ENCODE results near the gene SH3PXD2A. TPM values are rescaled to one million over a fixed set of nuclear protein-coding genes. Genes with fewer than 3 reads are reported as not detected.

The SH3PXD2A gene
- total RNA-seq, 1 experiment from 2014 or later, result 6.3 TPM

GRCh38 chr10:103726637-103727036 is 128.7 kb downstream of the SH3PXD2A start:
- Mint-ChIP-seq H3K27ac (ENCODE audit: unreplicated experiment) (no peak overlapping the region), H3K4me3 (ENCODE audit: unreplicated experiment) (no peak overlapping the region), H3K4me1 (ENCODE audit: low read depth, unreplicated experiment) (no peaks in the 10 kb centered on the region), H3K9me3 (ENCODE audit: unreplicated experiment) (no peaks in the 10 kb centered on the region), H3K36me3 (ENCODE audit: insufficient read depth, unreplicated experiment) (peaks cover 5% of the 10 kb centered on the region), H3K27me3 (ENCODE audit: insufficient read depth, unreplicated experiment) (no peaks in the 10 kb centered on the region)
- H3K36me3 ChIP-seq (ENCODE audit: control insufficient read depth, insufficient read depth, low read length), result no peaks in the 10 kb centered on the region; the same call in 1 of the 2 replicates
- intact Hi-C loops (cut with micrococcal nuclease; ENCODE audit: unreplicated experiment), result no loop called here
- H3K9me3 ChIP-seq, result no peaks in the 10 kb centered on the region
- BruUV-seq (replicated peaks), result no TSS peak
- no peak for TF ChIP-seq CTCF (IDR thresholded peaks at IDR 0.05; ENCODE audit: insufficient read depth in 1 of 2, low read depth in 1 of 2, low read length in 1 of 2, severe bottlenecking in 1 of 2, unreplicated experiment in 1 of 2)
- no peak overlapping the region for H3K4me3 ChIP-seq (ENCODE audit: low read depth, low read length)
- no peaks in the 10 kb centered on the region for H3K27me3 ChIP-seq (replicated peaks; ENCODE audit: control insufficient read depth, insufficient read depth, low read length)
- ChIA-PET CTCF (no interaction called here), POLR2A (no interaction called here)
- no peak for DNase-seq
- no peaks in the 10 kb centered on the region; the same call in 1 of the 2 replicates for H3K4me1 ChIP-seq

- no TSS peak for BruUV-seq (replicated peaks)
- H3K9me3 Mint-ChIP-seq (ENCODE audit: unreplicated experiment), result no peaks in the 10 kb centered on the region
- ChIA-PET CTCF (no interaction called here), POLR2A (no interaction called here)
- Histone ChIP-seq H3K36me3 (ENCODE audit: control insufficient read depth, insufficient read depth, low read length) (no peaks in the 10 kb centered on the region; the same call in 1 of the 2 replicates), H3K27me3 (replicated peaks; ENCODE audit: control insufficient read depth, insufficient read depth, low read length) (no peaks in the 10 kb centered on the region), H3K9me3 (no peaks in the 10 kb centered on the region), H3K4me1 (peaks cover 14% of the 10 kb centered on the region), H3K4me3 (ENCODE audit: low read depth, low read length) (no peak overlapping the region)
- H3K27ac Mint-ChIP-seq (ENCODE audit: unreplicated experiment), result no peak overlapping the region
- H3K4me1 Mint-ChIP-seq (ENCODE audit: low read depth, unreplicated experiment), result no peaks in the 10 kb centered on the region
- no peak for DNase-seq
- no peak for TF ChIP-seq CTCF (IDR thresholded peaks at IDR 0.05; ENCODE audit: insufficient read depth in 1 of 2, low read depth in 1 of 2, low read length in 1 of 2, severe bottlenecking in 1 of 2, unreplicated experiment in 1 of 2)
- H3K27me3 Mint-ChIP-seq (ENCODE audit: insufficient read depth, unreplicated experiment), result no peaks in the 10 kb centered on the region
- H3K36me3 Mint-ChIP-seq (ENCODE audit: insufficient read depth, unreplicated experiment), result no peaks in the 10 kb centered on the region
- H3K4me3 Mint-ChIP-seq (ENCODE audit: unreplicated experiment), result no peak overlapping the region
- intact Hi-C loops (cut with micrococcal nuclease; ENCODE audit: unreplicated experiment), result no loop called here
Observed at GRCh38 chr10:103725242-103725641, 130.1 kb downstream of the SH3PXD2A start.

- Histone ChIP-seq H3K36me3 (ENCODE audit: control insufficient read depth, insufficient read depth, low read length) (no peaks in the 10 kb centered on the region; the same call in 1 of the 2 replicates), H3K27me3 (replicated peaks; ENCODE audit: control insufficient read depth, insufficient read depth, low read length) (no peaks in the 10 kb centered on the region), H3K9me3 (no peaks in the 10 kb centered on the region), H3K4me1 (peaks cover 17% of the 10 kb centered on the region), H3K4me3 (ENCODE audit: low read depth, low read length) (no peak overlapping the region)
- CTCF ChIA-PET, result no interaction called here
- no TSS peak for BruUV-seq (replicated peaks)
- no peak overlapping the region for H3K4me3 Mint-ChIP-seq (ENCODE audit: unreplicated experiment)
- H3K27ac Mint-ChIP-seq (ENCODE audit: unreplicated experiment), result no peak overlapping the region
- no peaks in the 10 kb centered on the region for H3K4me1 Mint-ChIP-seq (ENCODE audit: low read depth, unreplicated experiment)
- H3K9me3 Mint-ChIP-seq (ENCODE audit: unreplicated experiment), result no peaks in the 10 kb centered on the region
- POLR2A ChIA-PET, result no interaction called here
- intact Hi-C loops (cut with micrococcal nuclease; ENCODE audit: unreplicated experiment), result no loop called here
- no peak for TF ChIP-seq CTCF (IDR thresholded peaks at IDR 0.05; ENCODE audit: insufficient read depth in 1 of 2, low read depth in 1 of 2, low read length in 1 of 2, severe bottlenecking in 1 of 2, unreplicated experiment in 1 of 2)
- DNase-seq, result no peak
- no peaks in the 10 kb centered on the region for H3K27me3 Mint-ChIP-seq (ENCODE audit: insufficient read depth, unreplicated experiment)
- no peaks in the 10 kb centered on the region for H3K36me3 Mint-ChIP-seq (ENCODE audit: insufficient read depth, unreplicated experiment)
Observed at GRCh38 chr10:103724771-103725170, 130.6 kb downstream of the SH3PXD2A start.

Measured in Caco-2 (cell line).